IPS DF 6.9 (cell line): Measurements from ENCODE around the gene SASH3.

Experiments used
- DNase-seq: peaks from one replicate; pipeline ENCODE4 v3.0.0-alpha.2; 2013; ENCODE audit warnings: low read depth, low spot score
- H3K27ac ChIP-seq: one replicate; pipeline ENCODE4 v1.5.1; 2013; ENCODE audit warnings: low read length, control low read depth
- H3K27me3 ChIP-seq: 2 replicates; pipeline ENCODE4 v1.6.1; 2013; ENCODE audit warnings: mild to moderate bottlenecking, low read length; ENCODE audit not compliant: control insufficient read depth, insufficient read depth
- H3K36me3 ChIP-seq: 2 replicates; pipeline ENCODE4 v1.6.1; 2013; ENCODE audit warnings: low read length; ENCODE audit not compliant: control insufficient read depth, insufficient read depth
- H3K4me1 ChIP-seq: 2 replicates; pipeline ENCODE4 v1.6.1; 2013; ENCODE audit warnings: low read length; ENCODE audit not compliant: control insufficient read depth, insufficient read depth
- H3K4me3 ChIP-seq: 2 replicates; pipeline ENCODE4 v1.5.1; 2013; ENCODE audit warnings: mild to moderate bottlenecking, low read length
- H3K9me3 ChIP-seq: 2 replicates; pipeline ENCODE4 v1.6.1; 2013; ENCODE audit warnings: low read length, inconsistent platforms; ENCODE audit not compliant: control insufficient read depth, insufficient read depth
- WGBS: extraction: QIAGEN DNeasy Blood & Tissue Kit; methylation state at CpG from one replicate; pipeline ENCODE4 v1.1.7; 2013; ENCODE audit warnings: mixed read lengths, missing lambda C conversion rate; ENCODE audit not compliant: insufficient read length, insufficient coverage; 5-methylcytosine and 5-hydroxymethylcytosine counted together

The SASH3 gene

GRCh38 chrX:129772796-129773431 is 6.8 kb upstream of the SASH3 start:
- Histone ChIP-seq H3K4me1 (no peaks in the 10 kb centered on the region; the same call in 1 of the 2 replicates), H3K9me3 (no peaks in the 10 kb centered on the region), H3K4me3 (no peak overlapping the region), H3K27me3 (no peaks in the 10 kb centered on the region), H3K36me3 (no peaks in the 10 kb centered on the region), H3K27ac (no peak overlapping the region)
- WGBS = no CpG with 5 or more reads among the region's 14 CpGs
- DNase-seq = no peak

GRCh38 chrX:129773649-129774458 is 5.9 kb upstream of the SASH3 start:
- Histone ChIP-seq H3K27ac (no peak overlapping the region), H3K4me1 (no peaks in the 10 kb centered on the region; the same call in 1 of the 2 replicates), H3K9me3 (no peaks in the 10 kb centered on the region), H3K36me3 (no peaks in the 10 kb centered on the region), H3K4me3 (no peak overlapping the region), H3K27me3 (no peaks in the 10 kb centered on the region)
- no CpG with 5 or more reads among the region's 4 CpGs for WGBS
- DNase-seq = no peak

DNA sequence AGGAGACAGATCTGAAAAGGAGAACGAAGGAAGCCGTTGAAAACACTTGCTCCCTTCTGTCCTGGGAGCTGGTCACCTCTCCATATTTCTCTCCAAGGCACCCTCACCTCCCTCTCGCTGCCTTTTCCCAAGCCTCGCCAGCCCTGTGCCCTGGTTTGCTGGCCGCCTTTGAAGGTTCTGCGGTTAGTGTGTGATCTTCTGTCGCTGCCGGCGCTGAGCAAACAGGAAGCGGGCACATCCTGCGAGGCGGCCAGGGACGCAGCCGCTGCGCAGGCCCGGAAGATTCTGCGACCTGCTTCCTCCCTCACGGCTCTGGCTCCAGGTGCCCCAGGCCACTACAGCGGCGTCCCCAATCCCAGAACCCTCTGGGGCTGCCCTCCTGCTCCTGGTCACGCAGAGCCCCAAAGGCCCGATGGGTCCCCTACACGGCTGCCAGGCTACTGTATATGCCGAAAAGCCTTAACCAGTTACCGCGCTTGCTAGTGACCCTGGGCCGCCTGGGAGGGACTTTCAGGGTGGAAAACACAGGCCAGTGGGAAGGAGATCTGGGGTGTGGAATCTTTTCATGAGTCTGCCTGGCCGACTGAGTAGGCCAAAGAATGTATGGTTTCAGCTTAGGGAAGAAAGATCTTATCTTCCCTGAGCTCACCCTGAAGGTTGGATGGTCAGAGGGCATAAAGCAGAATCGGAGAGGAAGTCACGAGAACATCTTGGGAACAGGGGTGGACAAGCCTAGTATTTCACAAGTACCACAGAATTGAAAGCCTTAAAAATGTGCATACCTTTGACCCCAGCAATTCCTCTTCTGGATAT is 2.3 kb upstream of the SASH3 start:
- no peaks in the 10 kb centered on the region for H3K9me3 ChIP-seq
- H3K4me1 ChIP-seq = no peaks in the 10 kb centered on the region; the same call in 1 of the 2 replicates
- no peaks in the 10 kb centered on the region for H3K27me3 ChIP-seq
- no CpG with 5 or more reads among the region's 30 CpGs for WGBS
- no peak for DNase-seq
- H3K4me3 ChIP-seq = no peak overlapping the region
- H3K36me3 ChIP-seq = no peaks in the 10 kb centered on the region
- H3K27ac ChIP-seq = no peak overlapping the region

GRCh38 chrX:129779086-129779672 is 570 bp upstream of the SASH3 start:
- H3K4me3 ChIP-seq = no peak overlapping the region
- no CpG with 5 or more reads among the region's 7 CpGs for WGBS
- no peak overlapping the region for H3K27ac ChIP-seq
- H3K9me3 ChIP-seq = no peaks in the 10 kb centered on the region
- no peaks in the 10 kb centered on the region for H3K27me3 ChIP-seq
- no peaks in the 10 kb centered on the region for H3K36me3 ChIP-seq
- DNase-seq = no peak
- no peaks in the 10 kb centered on the region; the same call in 1 of the 2 replicates for H3K4me1 ChIP-seq

DNA sequence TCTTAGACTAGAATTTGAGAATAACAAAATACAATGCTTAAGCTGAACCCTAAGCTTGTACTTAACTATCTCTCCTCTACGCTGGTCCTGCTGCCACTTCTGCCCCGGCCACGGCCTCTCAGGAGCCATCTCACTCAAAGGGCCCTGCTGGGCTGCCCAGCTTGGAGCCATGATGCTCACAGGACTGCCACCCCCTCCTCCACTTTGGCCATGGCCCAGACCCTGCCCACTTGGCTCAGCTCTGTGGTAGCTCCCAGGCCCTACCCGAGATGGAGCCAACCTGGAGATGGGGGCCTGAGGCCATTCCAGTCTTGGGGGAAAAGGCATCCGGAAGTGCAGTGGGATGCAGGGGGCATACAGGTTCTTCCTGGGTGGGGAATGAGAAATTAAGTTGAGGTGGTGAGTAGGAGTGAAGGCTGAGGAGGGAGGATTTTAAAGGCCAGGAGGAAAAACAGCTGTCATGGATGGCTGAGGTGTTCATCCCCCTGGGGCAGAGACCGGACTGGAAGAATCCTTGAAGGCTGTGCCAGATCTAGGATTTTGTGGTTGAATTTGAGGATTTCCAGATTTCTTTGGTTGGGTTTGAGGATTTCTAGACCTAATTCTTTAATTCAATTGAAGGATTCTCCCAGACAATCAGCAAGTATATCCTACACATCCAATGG is 824 bp downstream of the SASH3 start:
- no peak for DNase-seq
- Histone ChIP-seq H3K27ac (no peak overlapping the region), H3K4me1 (no peaks in the 10 kb centered on the region; the same call in 1 of the 2 replicates), H3K27me3 (no peaks in the 10 kb centered on the region), H3K4me3 (no peak overlapping the region), H3K36me3 (no peaks in the 10 kb centered on the region), H3K9me3 (no peaks in the 10 kb centered on the region)
- WGBS = no CpG with 5 or more reads among the region's 6 CpGs

- no peak for DNase-seq
- no CpG with 5 or more reads among the region's 8 CpGs for WGBS
- Histone ChIP-seq H3K9me3 (no peaks in the 10 kb centered on the region), H3K27ac (no peak overlapping the region), H3K36me3 (no peaks in the 10 kb centered on the region), H3K4me1 (no peaks in the 10 kb centered on the region; the same call in 1 of the 2 replicates), H3K27me3 (no peaks in the 10 kb centered on the region), H3K4me3 (no peak overlapping the region)
These were observed 1.5 kb downstream of the SASH3 start for GRCh38 chrX:129781134-129781672.

GRCh38 chrX:129781680-129782495 is 2.1 kb downstream of the SASH3 start:
- H3K4me1 ChIP-seq = no peaks in the 10 kb centered on the region; the same call in 1 of the 2 replicates

DNA sequence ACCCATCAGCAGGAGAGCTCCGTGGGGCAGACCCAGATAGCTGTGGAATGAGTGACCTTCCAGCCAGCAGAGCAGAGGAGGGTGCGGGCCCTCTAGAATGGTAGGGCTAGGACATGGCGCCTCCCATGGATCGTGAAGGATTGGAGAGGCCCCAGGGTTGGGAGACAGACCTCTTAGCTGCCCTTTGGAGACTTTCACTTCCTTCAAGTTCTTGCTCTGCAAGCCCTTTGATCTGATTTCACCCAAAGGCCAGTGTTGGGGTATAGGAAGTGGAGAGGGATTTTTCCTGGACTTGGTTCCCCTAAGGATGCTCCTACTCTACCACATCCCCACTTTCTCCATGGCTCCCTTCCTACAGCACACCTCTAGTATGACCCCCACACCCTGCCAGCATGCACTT is 3.0 kb downstream of the SASH3 start:
- DNase-seq = no peak
- Histone ChIP-seq H3K4me3 (no peak overlapping the region), H3K27ac (no peak overlapping the region), H3K9me3 (no peaks in the 10 kb centered on the region), H3K36me3 (no peaks in the 10 kb centered on the region), H3K4me1 (no peaks in the 10 kb centered on the region; the same call in 1 of the 2 replicates), H3K27me3 (no peaks in the 10 kb centered on the region)
- WGBS = no CpG with 5 or more reads among the region's 4 CpGs

More at GRCh38 chrX:129781680-129782495, 2.1 kb downstream of the SASH3 start:
- no peaks in the 10 kb centered on the region for H3K36me3 ChIP-seq
- no peaks in the 10 kb centered on the region for H3K9me3 ChIP-seq
- WGBS = no CpG with 5 or more reads among the region's 10 CpGs
- no peak for DNase-seq
- no peaks in the 10 kb centered on the region for H3K27me3 ChIP-seq
- no peak overlapping the region for H3K27ac ChIP-seq
- no peak overlapping the region for H3K4me3 ChIP-seq

DNA sequence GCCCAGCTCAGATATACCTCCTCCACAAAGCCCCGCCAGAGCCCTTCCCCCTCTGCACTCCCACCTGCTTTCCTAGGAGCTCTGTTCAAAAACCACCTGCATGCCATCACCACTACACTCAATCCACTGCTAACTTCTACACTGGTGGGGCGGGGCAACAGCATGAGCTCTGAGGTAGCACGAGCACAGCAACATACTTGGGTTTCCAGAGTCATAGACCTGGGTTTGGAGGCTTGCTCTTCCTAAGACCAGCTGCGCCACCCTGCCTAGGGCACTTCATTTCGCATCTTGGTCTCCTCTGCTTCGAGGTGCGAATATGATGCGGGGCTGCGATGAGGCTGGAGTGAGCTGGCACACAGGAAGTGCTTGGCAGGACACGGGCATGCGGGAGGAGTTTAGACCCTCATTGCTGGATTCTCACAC is 3.6 kb downstream of the SASH3 start:
- Histone ChIP-seq H3K4me3 (no peak overlapping the region), H3K27me3 (no peaks in the 10 kb centered on the region), H3K36me3 (no peaks in the 10 kb centered on the region), H3K27ac (no peak overlapping the region), H3K4me1 (no peaks in the 10 kb centered on the region; the same call in 1 of the 2 replicates), H3K9me3 (no peaks in the 10 kb centered on the region)
- no peak for DNase-seq
- no CpG with 5 or more reads among the region's 11 CpGs for WGBS
